WTC11 (cell line): ENCODE results near the gene NOXO1.

ENCODE experiments used
- CREB1 ChIP-seq: sonication (generic); formaldehyde crosslinking; IDR thresholded peaks from 2 replicates; pipeline ENCODE4 v1.8.0; 2023; ENCODE audit warnings: mild to moderate bottlenecking, missing genetic modification reagents
- CTCF ChIP-seq: fragments of 200-600 bp; IDR thresholded peaks from 2 replicates; pipeline ENCODE4 v1.8.0; 2022; ENCODE audit warnings: antibody characterized with exemption
- E2F4 ChIP-seq: sonication (generic); formaldehyde crosslinking; IDR thresholded peaks from 2 replicates; pipeline ENCODE4 v1.8.1; 2022; ENCODE audit warnings: low read depth, mild to moderate bottlenecking, moderate library complexity, missing genetic modification reagents, borderline replicate concordance
- JUN ChIP-seq: sonication (generic); formaldehyde crosslinking; IDR thresholded peaks from 2 replicates; pipeline ENCODE4 v1.8.0; 2023; ENCODE audit warnings: mild to moderate bottlenecking, missing genetic modification reagents
- NR3C1 ChIP-seq: sonication (generic); formaldehyde crosslinking; conservative IDR thresholded peaks from 2 replicates; pipeline ENCODE4 v1.8.1; 2023; ENCODE audit warnings: low read depth, mild to moderate bottlenecking, missing genetic modification reagents
- ZBTB21 ChIP-seq: sonication (generic); formaldehyde crosslinking; IDR thresholded peaks from 2 replicates; pipeline ENCODE4 v1.8.1; 2023; ENCODE audit warnings: mild to moderate bottlenecking, missing genetic modification reagents, borderline replicate concordance
- TF ChIP-seq, protein P1 (sequence below): sonication (generic); formaldehyde crosslinking; IDR thresholded peaks from 2 replicates; pipeline ENCODE4 v1.8.0; 2023; ENCODE audit warnings: missing genetic modification reagents

- TF ChIP-seq, protein P1, sequence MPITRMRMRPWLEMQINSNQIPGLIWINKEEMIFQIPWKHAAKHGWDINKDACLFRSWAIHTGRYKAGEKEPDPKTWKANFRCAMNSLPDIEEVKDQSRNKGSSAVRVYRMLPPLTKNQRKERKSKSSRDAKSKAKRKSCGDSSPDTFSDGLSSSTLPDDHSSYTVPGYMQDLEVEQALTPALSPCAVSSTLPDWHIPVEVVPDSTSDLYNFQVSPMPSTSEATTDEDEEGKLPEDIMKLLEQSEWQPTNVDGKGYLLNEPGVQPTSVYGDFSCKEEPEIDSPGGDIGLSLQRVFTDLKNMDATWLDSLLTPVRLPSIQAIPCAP (CRISPR knock-in tag) = no peak
- no peak for TF ChIP-seq NR3C1 (CRISPR knock-in tag)
- no peak for TF ChIP-seq E2F4
- TF ChIP-seq CREB1 (CRISPR knock-in tag) = no peak
- TF ChIP-seq CTCF = no peak
- no peak for TF ChIP-seq JUN (CRISPR knock-in tag)
- TF ChIP-seq ZBTB21 (CRISPR knock-in tag) = no peak
Measured at GRCh38 chr16:1944612-1945199, 36.6 kb downstream of the NOXO1 start.
